ENCODE data around the gene TBRG4.
"Not testable (repeated sequence)": the region's sequence is repeated elsewhere in the genome, so short reads cannot be mapped to it uniquely, and the experiment has no call there.

TBRG4 gene

DNA sequence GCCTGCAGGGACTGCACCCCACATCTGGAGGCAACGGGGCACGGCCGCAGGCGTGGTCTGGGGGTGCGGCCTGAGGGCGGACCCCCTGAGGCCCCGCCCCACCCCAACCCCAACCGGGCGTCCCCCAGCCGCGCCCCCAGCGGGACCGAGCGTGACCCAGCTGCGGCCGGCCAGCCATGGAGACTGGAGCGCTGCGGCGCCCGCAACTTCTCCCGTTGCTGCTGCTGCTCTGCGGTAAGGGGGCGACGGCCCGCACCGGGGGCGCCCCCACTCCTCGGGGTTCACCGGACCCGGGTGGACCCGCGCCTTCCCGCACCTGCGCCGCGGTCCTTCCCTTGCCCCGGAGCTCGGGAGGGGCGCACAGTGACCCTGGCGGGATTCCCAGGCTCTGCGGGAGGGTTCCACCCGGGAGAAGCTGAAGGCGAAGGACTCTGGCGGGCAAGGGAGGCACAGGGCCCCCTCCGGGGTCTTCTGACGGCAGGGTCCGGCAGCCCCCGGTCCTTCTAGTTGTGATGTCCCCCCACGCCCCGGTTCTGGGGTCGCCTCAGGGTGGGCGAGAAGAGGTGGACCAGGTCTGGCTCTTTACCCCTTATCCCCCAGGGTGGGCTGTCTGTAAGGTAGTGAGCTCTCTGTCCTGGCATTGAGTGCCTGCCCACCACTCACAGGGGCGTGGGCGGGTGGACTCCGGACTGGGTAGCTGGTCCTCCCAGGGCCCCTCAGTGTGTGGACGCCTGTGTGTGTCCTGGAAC is 46.3 kb upstream of the TBRG4 start, which contains the start of gene RAMP3:
Gene RAMP3 (plus strand): TSS at position 139 of the 749 bp plus-strand sequence. CDS start 38 bp downstream, at position 177.
- TF ChIP-seq, protein P1, sequence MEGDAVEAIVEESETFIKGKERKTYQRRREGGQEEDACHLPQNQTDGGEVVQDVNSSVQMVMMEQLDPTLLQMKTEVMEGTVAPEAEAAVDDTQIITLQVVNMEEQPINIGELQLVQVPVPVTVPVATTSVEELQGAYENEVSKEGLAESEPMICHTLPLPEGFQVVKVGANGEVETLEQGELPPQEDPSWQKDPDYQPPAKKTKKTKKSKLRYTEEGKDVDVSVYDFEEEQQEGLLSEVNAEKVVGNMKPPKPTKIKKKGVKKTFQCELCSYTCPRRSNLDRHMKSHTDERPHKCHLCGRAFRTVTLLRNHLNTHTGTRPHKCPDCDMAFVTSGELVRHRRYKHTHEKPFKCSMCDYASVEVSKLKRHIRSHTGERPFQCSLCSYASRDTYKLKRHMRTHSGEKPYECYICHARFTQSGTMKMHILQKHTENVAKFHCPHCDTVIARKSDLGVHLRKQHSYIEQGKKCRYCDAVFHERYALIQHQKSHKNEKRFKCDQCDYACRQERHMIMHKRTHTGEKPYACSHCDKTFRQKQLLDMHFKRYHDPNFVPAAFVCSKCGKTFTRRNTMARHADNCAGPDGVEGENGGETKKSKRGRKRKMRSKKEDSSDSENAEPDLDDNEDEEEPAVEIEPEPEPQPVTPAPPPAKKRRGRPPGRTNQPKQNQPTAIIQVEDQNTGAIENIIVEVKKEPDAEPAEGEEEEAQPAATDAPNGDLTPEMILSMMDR (IDR thresholded peaks at IDR 0.05; ENCODE audit: insufficient read depth, low read length, missing control alignments) = no peak
- no peak for DNase-seq (ENCODE audit: low read depth, low spot score)
- ChIA-PET CTCF (interaction anchor here (1.0 to 9.8 kb wide), 2 partner anchors 22 to 100 kb away, joined by 3 to 141 read pairs; no protein-coding TSS in a partner anchor), POLR2A (no interaction called here)
- H3K4me3 ChIP-seq (ENCODE audit: low read depth, low read length) = no peak within 1 kb of the TSS

DNA sequence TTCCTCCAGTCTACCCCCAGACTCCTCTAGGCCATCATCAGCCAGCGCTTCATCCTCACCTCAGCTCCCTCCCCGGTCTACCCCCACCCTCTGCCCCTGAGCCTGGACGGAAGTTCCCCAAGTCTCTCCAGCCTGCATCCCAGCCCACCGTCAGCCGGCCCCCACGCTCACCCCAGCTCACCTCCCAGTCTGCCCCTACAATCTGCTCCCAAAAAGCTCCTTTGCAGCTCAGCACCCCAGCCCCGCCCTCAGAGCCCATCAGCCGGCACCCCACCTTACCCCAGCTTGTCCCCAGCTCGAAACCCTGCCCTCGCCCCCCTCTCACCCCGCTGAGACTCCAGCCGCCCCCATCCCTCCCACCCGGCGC is 45.8 kb upstream of the TBRG4 start:
- TF ChIP-seq, protein P1 (IDR thresholded peaks at IDR 0.05; ENCODE audit: insufficient read depth, low read length, missing control alignments) = no peak
- no peak for DNase-seq (ENCODE audit: low read depth, low spot score)
- no peak overlapping the region for H3K4me3 ChIP-seq (ENCODE audit: low read depth, low read length)
- ChIA-PET POLR2A (no interaction called here), CTCF (interaction anchor here (1.0 to 9.8 kb wide), 3 partner anchors 21 to 697 kb away, joined by 3 to 141 read pairs (median 4); no protein-coding TSS in a partner anchor)

DNA sequence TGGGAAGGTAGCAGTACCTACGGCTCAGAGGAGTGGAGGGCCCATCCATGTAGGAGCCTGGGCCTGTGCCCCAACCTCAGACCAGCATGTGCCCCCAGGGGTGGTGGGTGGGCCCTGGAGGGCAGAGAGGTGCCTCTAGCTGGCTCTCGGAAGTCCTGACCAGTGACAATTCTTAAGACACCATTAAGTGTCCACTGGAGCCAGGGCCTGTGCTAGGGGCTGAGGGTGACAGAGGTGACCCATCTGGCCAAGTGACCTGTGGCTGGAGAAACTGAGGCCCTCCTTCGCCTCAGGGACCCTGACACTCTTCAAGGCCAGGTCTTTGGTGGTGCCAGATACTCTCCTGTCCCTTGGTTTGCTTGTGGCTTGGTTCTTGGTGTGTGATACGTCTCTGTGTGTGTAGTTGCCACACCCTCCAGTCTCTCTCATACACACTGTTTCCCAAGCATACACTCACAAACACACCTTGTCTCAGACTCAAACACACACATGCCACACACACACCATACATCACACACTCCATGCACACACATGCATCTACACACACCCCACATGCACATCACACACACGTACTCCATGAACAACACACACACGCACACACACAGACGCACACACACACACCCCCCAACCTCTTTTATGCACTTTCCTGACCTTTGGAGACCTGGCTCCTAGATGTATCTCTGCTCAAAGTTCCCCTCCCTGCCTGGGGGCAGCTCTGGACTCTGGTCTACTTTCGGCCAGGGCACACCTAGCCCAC is 45.2 kb upstream of the TBRG4 start:
- H3K4me3 ChIP-seq (ENCODE audit: low read depth, low read length) = no peak overlapping the region
- DNase-seq (ENCODE audit: low read depth, low spot score) = no peak
- TF ChIP-seq, protein P1 (IDR thresholded peaks at IDR 0.05; ENCODE audit: insufficient read depth, low read length, missing control alignments) = no peak
- ChIA-PET POLR2A (no interaction called here), CTCF (interaction anchor here (0.6 to 9.8 kb wide), 5 partner anchors 21 to 704 kb away, joined by 3 to 141 read pairs (median 3); no protein-coding TSS in a partner anchor)

DNA sequence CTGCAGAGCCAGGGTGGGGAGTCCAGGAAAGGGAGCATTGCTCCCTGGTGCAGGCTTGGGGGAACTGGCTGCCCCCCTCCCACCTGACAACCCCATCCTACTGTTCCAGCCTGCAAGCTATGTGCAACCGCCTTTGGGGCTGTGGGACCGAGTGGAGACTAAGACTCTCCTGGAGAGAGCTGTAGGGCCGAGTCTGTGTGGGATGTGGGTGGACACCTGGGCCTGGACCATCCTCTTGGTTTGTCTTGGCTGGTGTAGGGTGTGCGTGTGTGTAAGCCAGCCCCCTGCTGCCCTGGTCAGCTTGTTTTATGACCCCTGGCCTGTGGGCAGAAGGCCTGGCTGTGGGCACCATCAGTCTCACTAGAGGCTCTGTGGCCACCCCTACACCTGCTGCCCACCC is 44.4 kb upstream of the TBRG4 start:
- DNase-seq (ENCODE audit: low read depth, low spot score) = no peak
- ChIA-PET CTCF (interaction anchor here (0.6 to 9.8 kb wide), 4 partner anchors 102 to 704 kb away, joined by 3 to 141 read pairs (median 4); no protein-coding TSS in a partner anchor), POLR2A (no interaction called here)
- no peak overlapping the region for H3K4me3 ChIP-seq (ENCODE audit: low read depth, low read length)
- TF ChIP-seq, protein P1 (IDR thresholded peaks at IDR 0.05; ENCODE audit: insufficient read depth, low read length, missing control alignments) = no peak

DNA sequence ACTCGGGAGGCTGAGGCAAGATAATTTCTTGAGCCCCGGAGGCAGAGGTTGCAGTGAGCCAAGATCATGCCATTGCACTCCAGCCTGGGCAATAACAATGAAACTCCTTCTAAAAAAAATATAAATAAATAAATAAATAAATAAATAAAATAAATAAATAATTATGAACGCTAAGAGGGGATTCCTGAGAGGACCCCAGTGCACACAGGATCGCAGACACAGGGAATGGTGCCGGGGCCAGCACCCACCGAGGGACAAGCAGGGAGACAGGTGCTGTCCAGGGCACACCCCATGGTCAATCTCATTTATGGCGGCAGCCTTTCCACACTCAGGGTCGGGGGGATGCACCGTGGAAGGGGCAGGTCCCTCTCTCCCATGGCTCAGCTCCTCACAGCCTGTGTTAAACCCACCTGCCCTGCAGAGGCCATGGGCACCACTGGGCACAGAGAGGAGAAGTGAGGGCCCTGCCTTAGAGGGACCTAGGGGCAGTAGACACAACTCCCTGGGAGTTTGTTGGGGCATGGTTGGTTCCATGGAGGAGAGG is 43.9 kb upstream of the TBRG4 start:
- no peak for DNase-seq (ENCODE audit: low read depth, low spot score)
- ChIA-PET CTCF (interaction anchor here (3.1 to 9.8 kb wide), 2 partner anchors 102 to 699 kb away, joined by 13 to 141 read pairs; no protein-coding TSS in a partner anchor), POLR2A (no interaction called here)
- TF ChIP-seq, protein P1 (IDR thresholded peaks at IDR 0.05; ENCODE audit: insufficient read depth, low read length, missing control alignments) = no peak
- H3K4me3 ChIP-seq (ENCODE audit: low read depth, low read length) = no peak overlapping the region

DNA sequence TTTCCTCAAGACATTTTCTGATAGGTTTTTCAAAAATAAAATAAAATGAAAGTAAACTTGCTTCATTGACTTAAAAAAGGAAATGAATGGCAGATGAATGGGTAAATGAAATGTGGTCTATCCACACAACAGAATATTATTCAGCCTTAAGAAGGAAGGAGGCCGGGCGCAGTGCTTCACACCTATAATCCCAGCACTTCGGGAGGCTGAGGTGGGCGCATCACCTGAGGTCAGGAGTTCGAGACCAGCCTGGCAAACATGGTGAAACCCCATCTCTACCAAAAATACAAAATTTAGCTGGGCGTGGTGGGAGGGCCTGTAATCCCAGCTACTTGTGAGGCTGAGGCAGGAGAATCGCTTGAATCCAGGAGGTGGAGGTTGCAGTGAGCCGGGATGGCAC is 42.4 kb upstream of the TBRG4 start:
- H3K4me3 ChIP-seq (ENCODE audit: low read depth, low read length); DNase-seq (ENCODE audit: low read depth, low spot score); POLR2A ChIA-PET: not testable (repeated sequence)
- CTCF ChIA-PET = interaction anchor here (0.7 to 9.8 kb wide), 10 partner anchors 16 to 712 kb away, joined by 3 to 141 read pairs (median 3); no protein-coding TSS in a partner anchor
